Keratinocyte (primary cell): ENCODE measurements around the gene DIS3. TPM values are rescaled to one million over a fixed set of nuclear protein-coding genes. Genes with fewer than 3 reads are reported as not detected.

Source experiments
- DNase-seq: peaks from one replicate; pipeline ENCODE4 v3.0.0-alpha.2; 2011; ENCODE audit warnings: low read depth, missing footprints, low spot score
- FAIRE-seq: peaks from 2 replicates; lab custom pipeline; 2011; peaks lifted over from hg19 to GRCh38; lab: Jason Lieb, UNC
- H2AFZ ChIP-seq: 2 replicates; pipeline ENCODE4 v1.6.0; 2012; ENCODE audit warnings: low read length, control low read depth, inconsistent platforms; ENCODE audit not compliant: control insufficient read depth
- H3K27ac ChIP-seq: 2 replicates; pipeline ENCODE4 v1.5.1; 2011; ENCODE audit warnings: low read length; ENCODE audit not compliant: control insufficient read depth, insufficient read depth
- H3K27me3 ChIP-seq: 3 replicates; pipeline ENCODE4 v1.6.0; 2011; ENCODE audit warnings: low read length; ENCODE audit not compliant: control insufficient read depth, insufficient read depth; ENCODE audit errors: extremely low read depth
- H3K36me3 ChIP-seq, 2 experiments: 2 replicates in 1 of 2; 3 replicates in 1 of 2; pipeline ENCODE4 v1.5.1; 2011; ENCODE audit warnings: low read length in 2 of 2, mild to moderate bottlenecking in 1 of 2; ENCODE audit not compliant: control insufficient read depth in 2 of 2, insufficient read depth in 2 of 2; ENCODE audit errors: extremely low read depth in 1 of 2
- H3K4me1 ChIP-seq: 3 replicates; pipeline ENCODE4 v1.5.1; 2011; ENCODE audit warnings: low read length; ENCODE audit not compliant: control insufficient read depth, insufficient read depth; ENCODE audit errors: extremely low read depth
- H3K4me2 ChIP-seq: 3 replicates; pipeline ENCODE4 v1.6.0; 2011; ENCODE audit warnings: low read depth, low read length; ENCODE audit not compliant: control insufficient read depth, insufficient read depth; ENCODE audit errors: extremely low read depth
- H3K4me3 ChIP-seq, 3 experiments: fragments of 200-600 bp in 1 of 3; sonication (generic) in 1 of 3; 2 replicates in 2 of 3; 3 replicates in 1 of 3; pipeline ENCODE4 v1.5.1; 2011 to 2016; ENCODE audit warnings: low read length in 3 of 3, mild to moderate bottlenecking in 3 of 3, control low read depth in 2 of 3, inconsistent platforms in 1 of 3, low read depth in 1 of 3, mixed read lengths in 1 of 3, mixed run types in 1 of 3, moderate library complexity in 1 of 3; ENCODE audit not compliant: control insufficient read depth in 2 of 3, insufficient read depth in 2 of 3; ENCODE audit errors: extremely low read depth in 1 of 3
- H3K79me2 ChIP-seq: 2 replicates; pipeline ENCODE4 v1.6.0; 2012; ENCODE audit warnings: low read length; ENCODE audit not compliant: control insufficient read depth, insufficient read depth
- H3K9ac ChIP-seq: 3 replicates; pipeline ENCODE4 v1.6.0; 2011; ENCODE audit warnings: low read length; ENCODE audit not compliant: control insufficient read depth, insufficient read depth; ENCODE audit errors: extremely low read depth
- H3K9me1 ChIP-seq: 3 replicates; pipeline ENCODE4 v1.6.0; 2011; ENCODE audit warnings: low read length; ENCODE audit not compliant: control insufficient read depth, insufficient read depth; ENCODE audit errors: extremely low read depth
- H3K9me3 ChIP-seq: 2 replicates; pipeline ENCODE4 v1.5.1; 2012; ENCODE audit warnings: low read depth, low read length; ENCODE audit not compliant: control insufficient read depth
- H4K20me1 ChIP-seq: 3 replicates; pipeline ENCODE4 v1.6.0; 2011; ENCODE audit warnings: low read length; ENCODE audit not compliant: control insufficient read depth, insufficient read depth; ENCODE audit errors: extremely low read depth
- EZH2 ChIP-seq: IDR thresholded peaks from one replicate; pipeline ENCODE4 v1.6.1; 2012; ENCODE audit warnings: inconsistent platforms, mild to moderate bottlenecking, low read length, moderate library complexity
- dilution Hi-C: fragments of 300-500 bp; cut with MboI; formaldehyde crosslinking; loops from one replicate; pipeline ENCODE4 v1.7.0; 2020; ENCODE audit warnings: low sequenced_read_pairs; ENCODE audit not compliant: extremely low pct_ligation_motif_present
- polyA plus RNA-seq, 5 experiments: library from polyadenylated mRNA; depleted of rRNA in 3 of 5; stranded (reverse) in 3 of 5; stranded (forward) in 1 of 5; unstranded in 1 of 5; fragments of >200 nt; gene quantifications; 1 replicate in 1 of 5; 2 replicates in 3 of 5; 3 replicates in 1 of 5; pipeline versions ENCODE4 v1.2.1 to v1.2.3, GENCODE V29; 2011 to 2012; ENCODE audit warnings: missing spikeins in 2 of 5, low read depth in 1 of 5, low replicate concordance in 1 of 5
- TF ChIP-seq, protein P1 (sequence below), 3 experiments: IDR thresholded peaks in 1 of 3; conservative IDR thresholded peaks in 1 of 3; optimal IDR thresholded peaks in 1 of 3; 2 replicates in 2 of 3; 3 replicates in 1 of 3; pipeline versions ENCODE3 to v1.5.1; 2011; ENCODE audit warnings: low read length in 3 of 3, mild to moderate bottlenecking in 3 of 3, moderate library complexity in 2 of 3, control low read depth in 1 of 3, inconsistent platforms in 1 of 3; ENCODE audit not compliant: insufficient read depth in 2 of 3; ENCODE audit errors: extremely low read depth in 1 of 3

DIS3 gene
- polyA plus RNA-seq, 1 donor (not counting 4 experiments of a cell fraction or from before 2014, with no cell fraction given) = 44.7 TPM

- peaks cover 0 to 3% of the 10 kb centered on the region in 2 experiments for H3K36me3 ChIP-seq
- H3K9me3 ChIP-seq = no peaks in the 10 kb centered on the region
- H3K4me2 ChIP-seq = peak overlapping the region; percentile 41
- TF ChIP-seq, protein P1, sequence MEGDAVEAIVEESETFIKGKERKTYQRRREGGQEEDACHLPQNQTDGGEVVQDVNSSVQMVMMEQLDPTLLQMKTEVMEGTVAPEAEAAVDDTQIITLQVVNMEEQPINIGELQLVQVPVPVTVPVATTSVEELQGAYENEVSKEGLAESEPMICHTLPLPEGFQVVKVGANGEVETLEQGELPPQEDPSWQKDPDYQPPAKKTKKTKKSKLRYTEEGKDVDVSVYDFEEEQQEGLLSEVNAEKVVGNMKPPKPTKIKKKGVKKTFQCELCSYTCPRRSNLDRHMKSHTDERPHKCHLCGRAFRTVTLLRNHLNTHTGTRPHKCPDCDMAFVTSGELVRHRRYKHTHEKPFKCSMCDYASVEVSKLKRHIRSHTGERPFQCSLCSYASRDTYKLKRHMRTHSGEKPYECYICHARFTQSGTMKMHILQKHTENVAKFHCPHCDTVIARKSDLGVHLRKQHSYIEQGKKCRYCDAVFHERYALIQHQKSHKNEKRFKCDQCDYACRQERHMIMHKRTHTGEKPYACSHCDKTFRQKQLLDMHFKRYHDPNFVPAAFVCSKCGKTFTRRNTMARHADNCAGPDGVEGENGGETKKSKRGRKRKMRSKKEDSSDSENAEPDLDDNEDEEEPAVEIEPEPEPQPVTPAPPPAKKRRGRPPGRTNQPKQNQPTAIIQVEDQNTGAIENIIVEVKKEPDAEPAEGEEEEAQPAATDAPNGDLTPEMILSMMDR (optimal IDR thresholded peaks at IDR 0.05 in 1 of 3, IDR thresholded peaks at IDR 0.05 in 1 of 3, conservative IDR thresholded peaks at IDR 0.05 in 1 of 3; ENCODE audit: extremely low read depth in 1 of 3, insufficient read depth in 2 of 3, low read length in 3 of 3) = no peak
- no peak for TF ChIP-seq EZH2
- peaks cover 71% of the 10 kb centered on the region for H3K79me2 ChIP-seq
- H3K9me1 ChIP-seq = no peaks in the 10 kb centered on the region
- no peaks in the 10 kb centered on the region for H3K27me3 ChIP-seq
- H3K4me3 ChIP-seq = peak overlapping the region; percentile 53 to 90 (median 85)
- peak overlapping the region; percentile 83 for H3K9ac ChIP-seq
- peak overlapping the region; percentile 71 for H3K27ac ChIP-seq
- H4K20me1 ChIP-seq = no peaks in the 10 kb centered on the region
- peak overlapping the region; percentile 97 for H2AFZ ChIP-seq
- dilution Hi-C loops = no loop called here
- no peak for DNase-seq
- H3K4me1 ChIP-seq = peaks cover 13% of the 10 kb centered on the region
- FAIRE-seq = no peak
Observed at GRCh38 chr13:72728290-72728605, 53.5 kb downstream of the DIS3 start.

DNA sequence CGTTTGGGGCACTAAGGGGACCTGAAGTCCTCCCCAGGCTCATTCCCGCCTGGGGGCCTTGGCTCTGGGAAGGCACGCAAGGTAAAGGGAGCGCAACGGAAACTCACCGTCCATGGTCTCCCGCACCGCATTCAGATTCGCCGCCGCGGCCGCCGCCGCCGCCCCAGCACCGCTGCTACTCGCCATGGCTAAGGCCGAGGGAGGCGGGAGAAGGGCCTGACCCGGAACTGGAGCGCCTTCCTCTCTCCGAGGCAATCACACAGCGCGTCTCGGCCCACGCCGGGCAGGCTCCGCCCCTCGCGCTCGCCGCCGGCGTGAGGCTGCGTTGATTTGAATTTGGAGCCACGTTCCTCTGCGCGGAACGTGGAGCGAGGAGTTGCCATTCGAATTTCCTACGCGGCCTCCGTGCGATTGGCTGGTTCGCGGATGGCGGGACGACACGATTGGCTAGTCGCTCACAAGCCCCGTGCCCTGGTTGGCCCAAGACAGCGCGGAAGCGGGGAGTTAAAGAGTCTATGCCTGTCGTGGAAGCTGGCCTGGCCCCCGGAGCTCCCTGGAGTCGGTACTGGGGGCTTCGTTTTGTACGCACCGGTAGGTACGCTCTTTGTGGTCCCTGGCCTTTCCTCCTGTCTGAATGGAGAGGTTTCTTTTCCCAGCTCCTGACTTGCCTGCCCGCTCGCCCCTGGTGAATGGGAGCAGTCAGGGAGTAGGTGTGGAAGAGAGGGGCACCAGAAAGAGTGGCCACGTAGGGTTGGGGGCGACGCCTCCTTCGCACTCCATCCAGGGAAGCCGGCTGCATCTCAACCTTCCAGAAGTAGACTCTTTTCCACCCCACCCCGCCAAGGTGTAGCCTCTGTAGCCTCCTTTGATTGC, 54.0 kb downstream of the DIS3 start, which contains the start of the genes BORA and MZT1:
Gene BORA, plus strand, starts transcription at position 507 of the 873 bp plus-strand sequence. CDS start 1,018 bp downstream, outside the sequence.
Gene MZT1, minus strand, starts transcription at position 213 of the 873 bp plus-strand sequence. Its CDS starts 27 bp downstream, at position 186.
- Histone ChIP-seq H4K20me1 (no peaks in the 10 kb centered on the region), H3K9me3 (no peaks in the 10 kb centered on the region), H3K27me3 (no peaks in the 10 kb centered on the region), H3K9me1 (no peaks in the 10 kb centered on the region), H3K27ac (peak within 1 kb of the TSS; percentile 71), H2AFZ (peak within 1 kb of the TSS; percentile 97), H3K36me3 (no peaks in the 10 kb centered on the region), H3K4me2 (peak within 1 kb of the TSS; percentile 91), H3K4me1 (peaks cover 13% of the 10 kb centered on the region), H3K79me2 (peaks cover 75% of the 10 kb centered on the region), H3K9ac (peak within 1 kb of the TSS; percentile 83), H3K4me3 (peak within 1 kb of the TSS; percentile 53 to 90 (median 85))
- dilution Hi-C loops = no loop called here
- DNase-seq (peak; percentile 40), FAIRE-seq (peak; percentile 87)
- TF ChIP-seq, protein P1 (optimal IDR thresholded peaks at IDR 0.05 in 1 of 3, IDR thresholded peaks at IDR 0.05 in 1 of 3, conservative IDR thresholded peaks at IDR 0.05 in 1 of 3; ENCODE audit: extremely low read depth in 1 of 3, insufficient read depth in 2 of 3, low read length in 3 of 3) = no peak
- TF ChIP-seq EZH2 = no peak
